Right cardiac atrium (tissue), 5 donors: ENCODE data around the gene MOB3C. TPM values are rescaled to one million over a fixed set of nuclear protein-coding genes. Genes with fewer than 3 reads are reported as not detected.
A peak's percentile ranks its signal among the peaks of the same experiment; 100 is the strongest.

ENCODE experiments used
- ATAC-seq, 2 donors: fragments of 200-7000 bp; cut with Tn5 transposase; one replicate each; pipeline versions ENCODE4 v1.8.0 to v1.9.1; 2020; ENCODE audit warnings: moderate library complexity in 2 of 2, mild to moderate bottlenecking in 1 of 2
- DNase-seq, 3 donors: peaks; one replicate each; pipeline ENCODE4 v3.0.0-alpha.2; 2020
- H3K27ac ChIP-seq: one replicate; pipeline ENCODE4 v1.5.1; 2013; ENCODE audit warnings: mild to moderate bottlenecking, low read length, control low read depth, moderate library complexity
- H3K27me3 ChIP-seq: one replicate; pipeline ENCODE4 v1.6.1; 2013; ENCODE audit not compliant: control insufficient read depth, insufficient read depth
- H3K4me1 ChIP-seq: one replicate; pipeline ENCODE4 v1.6.1; 2013; ENCODE audit warnings: low read length; ENCODE audit not compliant: control insufficient read depth, insufficient read depth
- H3K4me3 ChIP-seq: one replicate; pipeline ENCODE4 v1.5.1; 2013; ENCODE audit warnings: low read length, control low read depth
- H3K9me3 ChIP-seq: one replicate; pipeline ENCODE4 v1.6.1; 2013; ENCODE audit warnings: low read length; ENCODE audit not compliant: control insufficient read depth
- WGBS: extraction: QIAGEN DNeasy Blood & Tissue Kit; methylation state at CpG from one replicate; pipeline ENCODE4 v1.1.7; 2013; 5-methylcytosine and 5-hydroxymethylcytosine counted together
- intact Hi-C, 4 donors: fragments of 100-400 bp; cut with DNase I; formaldehyde crosslinking; loops; one replicate each; pipeline versions ENCODE4 v1.11.0 to v1.14.0; 2022 to 2023
- polyA plus RNA-seq: library from polyadenylated mRNA; stranded (reverse); fragments of 200-250 nt; gene quantifications from one replicate; pipeline ENCODE4 v1.2.3, GENCODE V29; 2013
- total RNA-seq, 4 donors: library from RNA; stranded (reverse); fragmentation: NEBNext Ultra II Directional; extraction: Animal tissue kit (Norgen Biotek cat#: 25700); gene quantifications; one replicate each; pipeline ENCODE4 v1.2.1, GENCODE V29; 2021
- donor health status: healthy with polysubstance abuse.
- donor health status: DM: no; HTN: yes; CAD: no.
- donor health status: DM: no; HTN: no; CAD: no.
- donor health status: DM: no; HTN: yes; CAD: no; lungs with severe emphysema.
- donor health status: DM: yes; HTN: yes; CAD: no.

The MOB3C gene
- total and polyA plus RNA-seq, 5 donors: 10.3 to 20.9 (median 15.4) TPM

GRCh38 chr1:46639547-46639946, 22.9 kb upstream of the MOB3C start:
- no peak overlapping the region for H3K27ac ChIP-seq
- intact Hi-C loops: no loop called here
- H3K4me1 ChIP-seq: peaks cover 7% of the 10 kb centered on the region
- DNase-seq: no peak
- no peaks in the 10 kb centered on the region for H3K27me3 ChIP-seq
- no peak for ATAC-seq
- H3K9me3 ChIP-seq: no peaks in the 10 kb centered on the region
- WGBS: 95% methylated on average over 1 of the region's 1 CpG
- H3K4me3 ChIP-seq: no peak overlapping the region

- intact Hi-C loops: no loop called here
- no peak overlapping the region for H3K27ac ChIP-seq
- no peak overlapping the region for H3K4me3 ChIP-seq
- no peak for ATAC-seq
- H3K9me3 ChIP-seq: no peaks in the 10 kb centered on the region
- H3K4me1 ChIP-seq: peaks cover 7% of the 10 kb centered on the region
- no peak for DNase-seq
- no peaks in the 10 kb centered on the region for H3K27me3 ChIP-seq
Measured at GRCh38 chr1:46638921-46639320, 22.3 kb upstream of the MOB3C start.

GRCh38 chr1:46637444-46638083, 21.0 kb upstream of the MOB3C start:
- intact Hi-C loops: no loop called here
- H3K4me3 ChIP-seq: no peak overlapping the region
- H3K27ac ChIP-seq: peak overlapping the region; percentile 97
- WGBS: 18% methylated on average over 2 of the region's 2 CpGs
- no peak for DNase-seq
- peaks cover 5% of the 10 kb centered on the region for H3K4me1 ChIP-seq
- H3K9me3 ChIP-seq: no peaks in the 10 kb centered on the region
- ATAC-seq: peak; percentile 67 to 72
- no peaks in the 10 kb centered on the region for H3K27me3 ChIP-seq

- Histone ChIP-seq H3K9me3 (no peaks in the 10 kb centered on the region), H3K27ac (no peak overlapping the region), H3K4me1 (peaks cover 4% of the 10 kb centered on the region), H3K4me3 (no peak overlapping the region), H3K27me3 (no peaks in the 10 kb centered on the region)
- intact Hi-C loops: no loop called here
- DNase-seq: no peak
- no peak for ATAC-seq
- WGBS: 96% methylated on average over 2 of the region's 2 CpGs
Measured at GRCh38 chr1:46635205-46635604, 18.6 kb upstream of the MOB3C start.

- Histone ChIP-seq H3K4me1 (no peaks in the 10 kb centered on the region), H3K27ac (no peak overlapping the region), H3K9me3 (no peaks in the 10 kb centered on the region), H3K4me3 (no peak overlapping the region), H3K27me3 (no peaks in the 10 kb centered on the region)
- DNase-seq (no peak), ATAC-seq (no peak)
- 83% methylated on average over 2 of the region's 2 CpGs for WGBS
- intact Hi-C loops: no loop called here
Measured at GRCh38 chr1:46630719-46631118, 14.1 kb upstream of the MOB3C start.

GRCh38 chr1:46623743-46624644, 7.4 kb upstream of the MOB3C start:
- intact Hi-C loops: loop anchor here in 2 of 4 donors (5.0 to 10.0 kb wide), 2 partner anchors 98 to 101 kb away; no protein-coding TSS in a partner anchor
- WGBS: 40% methylated on average over 4 of the region's 4 CpGs
- peak; percentile 53 to 61 for ATAC-seq

GRCh38 chr1:46622344-46622743, 5.7 kb upstream of the MOB3C start:
- peak in 1 of 3 donors; percentile 35 for DNase-seq
- ATAC-seq: no peak

More at GRCh38 chr1:46623743-46624644, 7.4 kb upstream of the MOB3C start:
- no peak for DNase-seq
- H3K27me3 ChIP-seq: no peaks in the 10 kb centered on the region
- peaks cover 10% of the 10 kb centered on the region for H3K4me1 ChIP-seq
- H3K4me3 ChIP-seq: no peak overlapping the region
- no peaks in the 10 kb centered on the region for H3K9me3 ChIP-seq
- peak overlapping the region; percentile 76 for H3K27ac ChIP-seq

GRCh38 chr1:46621930-46622329, 5.3 kb upstream of the MOB3C start:
- Histone ChIP-seq H3K4me3 (no peak overlapping the region), H3K9me3 (no peaks in the 10 kb centered on the region), H3K27ac (no peak overlapping the region), H3K4me1 (peaks cover 10% of the 10 kb centered on the region), H3K27me3 (no peaks in the 10 kb centered on the region)
- DNase-seq (no peak), ATAC-seq (no peak)
- intact Hi-C loops: loop anchor here in 2 of 4 donors (5.0 to 10.0 kb wide), 2 partner anchors 100 to 103 kb away; no protein-coding TSS in a partner anchor
- 62% methylated on average over 7 of the region's 7 CpGs for WGBS

More at GRCh38 chr1:46622344-46622743, 5.7 kb upstream of the MOB3C start:
- intact Hi-C loops: loop anchor here in 2 of 4 donors (5.0 to 10.0 kb wide), 2 partner anchors 100 to 102 kb away; no protein-coding TSS in a partner anchor
- no peaks in the 10 kb centered on the region for H3K27me3 ChIP-seq
- H3K27ac ChIP-seq: no peak overlapping the region
- 43% methylated on average over 3 of the region's 3 CpGs for WGBS
- H3K4me1 ChIP-seq: peaks cover 10% of the 10 kb centered on the region
- no peak overlapping the region for H3K4me3 ChIP-seq
- H3K9me3 ChIP-seq: no peaks in the 10 kb centered on the region

- H3K4me1 ChIP-seq: peaks cover 10% of the 10 kb centered on the region
- 89% methylated on average over 5 of the region's 5 CpGs for WGBS
- DNase-seq: no peak
- H3K9me3 ChIP-seq: no peaks in the 10 kb centered on the region
- ATAC-seq: no peak
- H3K4me3 ChIP-seq: no peak overlapping the region
- intact Hi-C loops: loop anchor here in 3 of 4 donors (5.0 to 10.0 kb wide), 2 partner anchors 103 to 105 kb away; no protein-coding TSS in a partner anchor
- no peak overlapping the region for H3K27ac ChIP-seq
- H3K27me3 ChIP-seq: no peaks in the 10 kb centered on the region
Measured at GRCh38 chr1:46619656-46620258, 3.1 kb upstream of the MOB3C start.

- H3K4me1 ChIP-seq: peaks cover 5% of the 10 kb centered on the region
- intact Hi-C loops: loop anchor here in 1 of 4 donors (5.0 kb wide), 1 partner anchor 103 kb away; no protein-coding TSS in a partner anchor
- H3K27ac ChIP-seq: no peak overlapping the region
- no peaks in the 10 kb centered on the region for H3K9me3 ChIP-seq
- WGBS: 75% methylated on average over 4 of the region's 4 CpGs
- H3K4me3 ChIP-seq: no peak overlapping the region
- no peak for DNase-seq
- no peak for ATAC-seq
- H3K27me3 ChIP-seq: no peaks in the 10 kb centered on the region
Measured at GRCh38 chr1:46618754-46619415, 2.3 kb upstream of the MOB3C start.
